Measurements from ENCODE around the gene MAGEA10.
"Not testable (repeated sequence)": the region's sequence is repeated elsewhere in the genome, so short reads cannot be mapped to it uniquely, and the experiment has no call there.

Gene MAGEA10
- total RNA-seq, result 0 reads per million in 3 donors

- Histone ChIP-seq H3K4me1 (ENCODE audit: control insufficient read depth, insufficient read depth, low read length, poor library complexity, severe bottlenecking) (no peaks in the 10 kb centered on the region), H3K27me3 (replicated peaks; ENCODE audit: control insufficient read depth, insufficient read depth, low read length, poor library complexity, severe bottlenecking) (no peaks in the 10 kb centered on the region), H3K27ac (ENCODE audit: insufficient read depth, low read length, poor library complexity, severe bottlenecking) (no peak within 1 kb of the TSS), H3K4me3 (ENCODE audit: insufficient read depth, low read depth, low read length, poor library complexity, severe bottlenecking) (no peak within 1 kb of the TSS), H3K36me3 (ENCODE audit: control insufficient read depth, insufficient read depth, low read length) (no peaks in the 10 kb centered on the region), H3K9me3 (ENCODE audit: control insufficient read depth, low read length) (no peaks in the 10 kb centered on the region)
- DNase-seq, result no peak
Measured at GRCh38 chrX:152138388-152138784, at the start of gene MAGEA10. Gene MAGEA10 (minus strand): TSS chrX:152138577. CDS start chrX:152135620, 2,957 bp downstream.

DNA sequence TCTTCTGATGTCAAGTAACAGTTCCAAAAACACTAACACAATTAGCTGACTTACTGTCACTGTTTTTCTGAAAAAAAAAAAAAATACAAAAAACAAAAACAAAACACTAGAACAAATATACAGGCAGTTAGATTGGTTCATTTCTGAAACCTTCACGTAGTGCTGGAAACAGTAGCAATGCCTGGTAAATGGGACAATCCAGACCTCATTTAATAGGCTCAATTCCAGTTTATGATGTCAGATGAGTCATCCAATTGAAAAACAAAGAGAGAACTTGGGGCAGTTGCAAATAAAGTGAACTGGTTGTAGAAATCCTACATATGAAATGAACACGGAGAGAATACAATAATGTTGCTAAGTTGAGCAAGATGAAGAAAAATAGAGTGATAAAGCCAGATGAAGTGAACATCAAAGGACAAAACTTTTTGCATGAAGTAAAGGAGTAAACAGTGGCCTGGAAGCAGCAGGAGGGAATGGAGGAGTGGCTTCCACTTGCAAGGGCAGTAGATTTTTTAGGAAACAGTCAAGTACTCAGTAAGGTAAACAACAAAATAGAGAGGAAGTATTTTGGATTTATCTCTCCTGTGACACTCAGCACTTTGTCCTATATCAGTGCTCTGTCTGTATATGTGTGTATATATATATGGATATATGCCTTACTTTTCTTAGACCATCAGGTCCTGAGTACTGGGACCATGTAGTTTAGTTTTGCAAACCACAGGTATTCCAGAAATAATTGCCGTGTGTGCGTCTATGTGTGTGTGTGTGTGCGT, 39.3 kb upstream of the MAGEA10 start:
- Histone ChIP-seq H3K4me1 (ENCODE audit: control insufficient read depth, insufficient read depth, low read length, poor library complexity, severe bottlenecking) (no peaks in the 10 kb centered on the region), H3K27ac (ENCODE audit: insufficient read depth, low read length, poor library complexity, severe bottlenecking) (no peak overlapping the region), H3K36me3 (ENCODE audit: control insufficient read depth, insufficient read depth, low read length) (no peaks in the 10 kb centered on the region), H3K9me3 (ENCODE audit: control insufficient read depth, low read length) (no peaks in the 10 kb centered on the region), H3K27me3 (replicated peaks; ENCODE audit: control insufficient read depth, insufficient read depth, low read length, poor library complexity, severe bottlenecking) (no peaks in the 10 kb centered on the region), H3K4me3 (ENCODE audit: insufficient read depth, low read depth, low read length, poor library complexity, severe bottlenecking) (no peak overlapping the region)
- no peak for DNase-seq

DNA sequence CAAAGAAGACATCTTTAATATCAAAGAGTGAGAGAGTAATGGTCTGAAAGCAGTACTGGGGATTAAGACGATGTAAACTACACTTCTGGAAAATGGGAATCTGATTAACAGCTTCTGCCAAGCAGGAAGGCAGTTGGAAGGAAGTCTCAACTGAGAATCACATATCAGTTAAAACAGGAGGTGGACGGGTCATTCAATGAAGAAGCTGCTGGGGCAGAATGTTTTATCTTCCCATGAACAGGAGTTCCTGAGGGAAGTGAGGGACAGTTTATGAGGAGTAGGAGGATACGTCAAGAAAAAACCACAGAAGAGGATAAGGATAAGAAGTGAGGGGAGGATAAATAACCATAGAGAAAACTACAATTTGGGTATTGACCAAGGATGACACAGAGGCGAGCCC, 38.7 kb upstream of the MAGEA10 start:
- Histone ChIP-seq H3K9me3 (ENCODE audit: control insufficient read depth, low read length) (no peaks in the 10 kb centered on the region), H3K27me3 (replicated peaks; ENCODE audit: control insufficient read depth, insufficient read depth, low read length, poor library complexity, severe bottlenecking) (no peaks in the 10 kb centered on the region), H3K4me3 (ENCODE audit: insufficient read depth, low read depth, low read length, poor library complexity, severe bottlenecking) (no peak overlapping the region), H3K4me1 (ENCODE audit: control insufficient read depth, insufficient read depth, low read length, poor library complexity, severe bottlenecking) (no peaks in the 10 kb centered on the region), H3K36me3 (ENCODE audit: control insufficient read depth, insufficient read depth, low read length) (no peaks in the 10 kb centered on the region), H3K27ac (ENCODE audit: insufficient read depth, low read length, poor library complexity, severe bottlenecking) (no peak overlapping the region)
- no peak for DNase-seq

- DNase-seq; H3K9me3 ChIP-seq (ENCODE audit: control insufficient read depth, low read length); H3K36me3 ChIP-seq (ENCODE audit: control insufficient read depth, insufficient read depth, low read length); H3K27ac ChIP-seq (ENCODE audit: insufficient read depth, low read length, poor library complexity, severe bottlenecking); H3K27me3 ChIP-seq (replicated peaks; ENCODE audit: control insufficient read depth, insufficient read depth, low read length, poor library complexity, severe bottlenecking); H3K4me1 ChIP-seq (ENCODE audit: control insufficient read depth, insufficient read depth, low read length, poor library complexity, severe bottlenecking); H3K4me3 ChIP-seq (ENCODE audit: insufficient read depth, low read depth, low read length, poor library complexity, severe bottlenecking): not testable (repeated sequence)
Measured at GRCh38 chrX:152175892-152176291, 37.5 kb upstream of the MAGEA10 start.

GRCh38 chrX:152173923-152174322, 35.5 kb upstream of the MAGEA10 start:
- not testable (repeated sequence) for H3K4me3 ChIP-seq (ENCODE audit: insufficient read depth, low read depth, low read length, poor library complexity, severe bottlenecking); H3K27ac ChIP-seq (ENCODE audit: insufficient read depth, low read length, poor library complexity, severe bottlenecking); H3K36me3 ChIP-seq (ENCODE audit: control insufficient read depth, insufficient read depth, low read length); H3K9me3 ChIP-seq (ENCODE audit: control insufficient read depth, low read length); DNase-seq; H3K27me3 ChIP-seq (replicated peaks; ENCODE audit: control insufficient read depth, insufficient read depth, low read length, poor library complexity, severe bottlenecking); H3K4me1 ChIP-seq (ENCODE audit: control insufficient read depth, insufficient read depth, low read length, poor library complexity, severe bottlenecking)

- Histone ChIP-seq H3K27ac (ENCODE audit: insufficient read depth, low read length, poor library complexity, severe bottlenecking) (no peak overlapping the region), H3K4me1 (ENCODE audit: control insufficient read depth, insufficient read depth, low read length, poor library complexity, severe bottlenecking) (no peaks in the 10 kb centered on the region), H3K36me3 (ENCODE audit: control insufficient read depth, insufficient read depth, low read length) (no peaks in the 10 kb centered on the region), H3K9me3 (ENCODE audit: control insufficient read depth, low read length) (no peaks in the 10 kb centered on the region), H3K4me3 (ENCODE audit: insufficient read depth, low read depth, low read length, poor library complexity, severe bottlenecking) (no peak overlapping the region), H3K27me3 (replicated peaks; ENCODE audit: control insufficient read depth, insufficient read depth, low read length, poor library complexity, severe bottlenecking) (no peaks in the 10 kb centered on the region)
- no peak for DNase-seq
Measured at GRCh38 chrX:152170621-152171020, 32.2 kb upstream of the MAGEA10 start.

DNA sequence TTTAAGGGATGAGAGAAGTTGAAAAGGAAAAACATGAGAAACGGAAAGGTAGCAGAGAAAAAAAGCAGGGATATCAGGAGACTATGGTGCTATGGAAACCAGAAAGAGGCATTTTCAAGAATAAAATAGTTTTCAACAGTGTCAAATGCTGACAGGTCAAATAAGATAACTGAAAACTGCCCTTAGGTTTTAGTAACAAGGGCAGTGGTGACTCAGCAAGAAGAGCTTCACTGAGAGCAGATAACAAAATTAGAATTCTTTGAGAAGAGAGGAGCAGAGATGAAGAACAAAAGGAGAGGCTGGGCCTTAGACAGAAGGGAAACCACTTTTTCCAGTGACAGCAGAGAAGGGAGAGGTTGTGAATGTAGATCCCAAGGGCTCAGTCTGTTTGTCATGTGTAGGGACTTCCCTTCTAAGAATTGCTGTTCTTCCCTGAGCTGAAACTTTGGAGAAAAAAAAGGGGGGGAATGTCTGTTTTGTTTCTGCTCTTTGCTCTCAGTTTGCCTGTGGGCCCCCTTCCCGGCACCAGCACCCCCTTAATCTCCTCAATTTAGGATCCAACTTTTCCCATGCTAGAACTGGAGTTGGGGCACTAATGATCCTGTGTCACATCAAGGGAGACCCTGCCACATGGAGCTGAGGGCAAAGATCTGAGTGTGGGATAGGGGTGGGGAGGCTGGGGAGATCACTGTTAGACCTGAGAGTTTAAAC, 26.8 kb upstream of the MAGEA10 start:
- no peaks in the 10 kb centered on the region for H3K27me3 ChIP-seq (replicated peaks; ENCODE audit: control insufficient read depth, insufficient read depth, low read length, poor library complexity, severe bottlenecking)
- no peaks in the 10 kb centered on the region for H3K4me1 ChIP-seq (ENCODE audit: control insufficient read depth, insufficient read depth, low read length, poor library complexity, severe bottlenecking)
- H3K36me3 ChIP-seq (ENCODE audit: control insufficient read depth, insufficient read depth, low read length), result no peaks in the 10 kb centered on the region
- no peak overlapping the region for H3K27ac ChIP-seq (ENCODE audit: insufficient read depth, low read length, poor library complexity, severe bottlenecking)
- DNase-seq, result no peak
- H3K9me3 ChIP-seq (ENCODE audit: control insufficient read depth, low read length), result no peaks in the 10 kb centered on the region
- no peak overlapping the region for H3K4me3 ChIP-seq (ENCODE audit: insufficient read depth, low read depth, low read length, poor library complexity, severe bottlenecking)

DNA sequence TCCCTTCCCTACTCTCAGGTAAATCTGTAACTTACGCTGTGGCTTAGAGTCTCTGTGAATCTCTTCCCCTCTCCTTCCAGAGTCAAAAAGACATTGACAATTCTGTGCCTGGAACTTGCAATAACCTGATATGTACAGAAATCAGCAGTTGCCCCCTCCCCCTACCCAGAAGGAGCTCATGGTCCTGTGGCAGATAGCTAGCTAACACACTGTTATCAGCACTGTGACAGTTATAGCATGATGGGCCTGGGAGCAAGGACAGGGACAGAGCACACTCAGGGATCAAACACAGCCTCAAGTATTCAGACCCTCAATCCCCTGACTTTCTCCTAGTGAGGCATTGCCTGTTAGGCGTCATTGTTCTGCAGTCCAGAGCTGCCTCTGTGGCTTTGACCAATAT, 18.7 kb upstream of the MAGEA10 start:
- H3K4me1 ChIP-seq (ENCODE audit: control insufficient read depth, insufficient read depth, low read length, poor library complexity, severe bottlenecking), result no peaks in the 10 kb centered on the region
- no peak overlapping the region for H3K4me3 ChIP-seq (ENCODE audit: insufficient read depth, low read depth, low read length, poor library complexity, severe bottlenecking)
- no peaks in the 10 kb centered on the region for H3K9me3 ChIP-seq (ENCODE audit: control insufficient read depth, low read length)
- H3K27me3 ChIP-seq (replicated peaks; ENCODE audit: control insufficient read depth, insufficient read depth, low read length, poor library complexity, severe bottlenecking), result no peaks in the 10 kb centered on the region
- no peak overlapping the region for H3K27ac ChIP-seq (ENCODE audit: insufficient read depth, low read length, poor library complexity, severe bottlenecking)
- H3K36me3 ChIP-seq (ENCODE audit: control insufficient read depth, insufficient read depth, low read length), result no peaks in the 10 kb centered on the region
- DNase-seq, result no peak

DNA sequence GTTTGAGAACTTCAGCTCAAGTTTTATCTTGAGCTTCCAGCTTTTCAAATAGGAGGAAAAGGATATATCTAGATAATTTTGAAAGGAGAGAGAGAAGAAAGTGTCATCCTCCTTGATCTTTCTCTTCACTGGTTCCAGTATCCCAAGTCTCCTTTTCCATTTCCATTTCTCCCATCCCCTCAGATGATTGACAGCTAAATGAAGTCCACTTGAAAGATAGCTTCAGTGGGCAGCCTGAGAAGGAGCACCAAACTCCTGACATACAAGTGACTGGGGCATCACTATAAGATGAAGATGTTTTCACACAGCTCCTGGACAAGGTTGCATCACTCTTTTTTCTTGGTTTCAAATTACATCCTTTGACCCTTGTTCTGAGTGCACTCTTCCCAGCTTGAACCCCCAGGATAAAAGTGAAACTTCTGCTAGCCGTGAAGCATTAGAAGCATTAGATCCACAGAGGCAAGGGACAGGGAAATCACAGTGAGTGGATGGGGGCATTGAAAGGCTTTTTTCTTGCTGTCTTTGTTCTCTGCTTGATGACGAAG, 17.5 kb upstream of the MAGEA10 start:
- Histone ChIP-seq H3K27me3 (replicated peaks; ENCODE audit: control insufficient read depth, insufficient read depth, low read length, poor library complexity, severe bottlenecking) (no peaks in the 10 kb centered on the region), H3K36me3 (ENCODE audit: control insufficient read depth, insufficient read depth, low read length) (no peaks in the 10 kb centered on the region), H3K4me3 (ENCODE audit: insufficient read depth, low read depth, low read length, poor library complexity, severe bottlenecking) (no peak overlapping the region), H3K4me1 (ENCODE audit: control insufficient read depth, insufficient read depth, low read length, poor library complexity, severe bottlenecking) (no peaks in the 10 kb centered on the region), H3K27ac (ENCODE audit: insufficient read depth, low read length, poor library complexity, severe bottlenecking) (no peak overlapping the region), H3K9me3 (ENCODE audit: control insufficient read depth, low read length) (no peaks in the 10 kb centered on the region)
- no peak for DNase-seq

DNA sequence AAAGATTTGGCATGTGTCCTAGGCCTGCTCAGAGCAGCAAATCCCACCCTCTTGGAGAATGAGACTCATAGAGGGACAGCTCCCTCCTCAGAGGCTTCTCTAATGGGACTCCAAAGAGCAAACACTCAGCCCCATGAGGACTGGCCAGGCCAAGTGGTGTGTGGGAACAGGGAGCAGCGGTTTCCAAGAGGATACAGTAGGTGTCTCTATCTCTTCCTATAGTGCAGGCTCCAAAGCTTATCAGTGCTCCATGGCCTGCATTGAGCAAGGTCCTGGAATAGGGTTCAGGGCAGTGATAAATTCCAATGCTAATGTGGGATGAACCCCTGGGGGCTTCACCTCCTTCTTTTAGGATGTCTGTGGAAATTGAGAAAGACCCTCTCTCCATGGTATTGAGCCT, 15.7 kb upstream of the MAGEA10 start:
- no peak for DNase-seq
- H3K4me3 ChIP-seq (ENCODE audit: insufficient read depth, low read depth, low read length, poor library complexity, severe bottlenecking), result no peak overlapping the region
- H3K4me1 ChIP-seq (ENCODE audit: control insufficient read depth, insufficient read depth, low read length, poor library complexity, severe bottlenecking), result no peaks in the 10 kb centered on the region

More for the DNA sequence above, 15.7 kb upstream of the MAGEA10 start:
- Histone ChIP-seq H3K27ac (ENCODE audit: insufficient read depth, low read length, poor library complexity, severe bottlenecking) (no peak overlapping the region), H3K27me3 (replicated peaks; ENCODE audit: control insufficient read depth, insufficient read depth, low read length, poor library complexity, severe bottlenecking) (no peaks in the 10 kb centered on the region), H3K36me3 (ENCODE audit: control insufficient read depth, insufficient read depth, low read length) (no peaks in the 10 kb centered on the region), H3K9me3 (ENCODE audit: control insufficient read depth, low read length) (no peaks in the 10 kb centered on the region)
